ENCODE measurements around the gene BABAM2. TPM values are rescaled to one million over a fixed set of nuclear protein-coding genes. Genes with fewer than 3 reads are reported as not detected.

BABAM2 gene
- total RNA-seq, 1 donor, result 28.5 TPM

GRCh38 chr2:28374331-28374730, 483.8 kb downstream of the BABAM2 start:
- DNase-seq (ENCODE audit: low read depth), result no peak
- TF ChIP-seq CTCF (IDR thresholded peaks at IDR 0.05; ENCODE audit: insufficient read depth, low read depth, low read length), result no peak
- H3K4me3 ChIP-seq (ENCODE audit: low read depth, low read length), result no peak overlapping the region

GRCh38 chr2:28375236-28375635, 484.7 kb downstream of the BABAM2 start:
- no peak for TF ChIP-seq CTCF (IDR thresholded peaks at IDR 0.05; ENCODE audit: insufficient read depth, low read depth, low read length)

GRCh38 chr2:28375742-28376631, 485.5 kb downstream of the BABAM2 start:
- DNase-seq (ENCODE audit: low read depth), result no peak
- TF ChIP-seq CTCF (IDR thresholded peaks at IDR 0.05; ENCODE audit: insufficient read depth, low read depth, low read length), result no peak

More at GRCh38 chr2:28375236-28375635, 484.7 kb downstream of the BABAM2 start:
- DNase-seq (ENCODE audit: low read depth), result no peak
- no peak overlapping the region for H3K4me3 ChIP-seq (ENCODE audit: low read depth, low read length)

GRCh38 chr2:28377195-28377816, 486.8 kb downstream of the BABAM2 start:
- no peak for TF ChIP-seq CTCF (IDR thresholded peaks at IDR 0.05; ENCODE audit: insufficient read depth, low read depth, low read length)
- no peak for DNase-seq (ENCODE audit: low read depth)
- no peak overlapping the region for H3K4me3 ChIP-seq (ENCODE audit: low read depth, low read length)

More at GRCh38 chr2:28375742-28376631, 485.5 kb downstream of the BABAM2 start:
- H3K4me3 ChIP-seq (ENCODE audit: low read depth, low read length), result no peak overlapping the region

- DNase-seq (ENCODE audit: low read depth), result no peak
Observed at GRCh38 chr2:28377984-28378678, 487.6 kb downstream of the BABAM2 start.

More at GRCh38 chr2:28377984-28378678, 487.6 kb downstream of the BABAM2 start:
- no peak for TF ChIP-seq CTCF (IDR thresholded peaks at IDR 0.05; ENCODE audit: insufficient read depth, low read depth, low read length)
- no peak overlapping the region for H3K4me3 ChIP-seq (ENCODE audit: low read depth, low read length)
